HL-60 (cell line): ENCODE measurements around the gene SIGLEC7.

Experiments used
- DNase-seq, 2 experiments: peaks; one replicate each; pipeline ENCODE4 v3.0.0-alpha.2; 2010 to 2020; ENCODE audit warnings: low read depth in 1 of 2, low spot score in 1 of 2
- H3K27ac ChIP-seq: fragments of 250-450 bp; sonication (Bioruptor Pico); replicated peaks from 2 replicates; pipeline ENCODE4 v1.5.1; 2020; ENCODE audit warnings: mild to moderate bottlenecking, moderate library complexity
- H3K27me3 ChIP-seq: fragments of 250-450 bp; sonication (Bioruptor Pico); 2 replicates; pipeline ENCODE4 v1.5.1; 2021; ENCODE audit warnings: mild to moderate bottlenecking, moderate library complexity; ENCODE audit not compliant: insufficient read depth, poor library complexity, severe bottlenecking
- H3K4me3 ChIP-seq: replicated peaks from 2 replicates; pipeline ENCODE4 v1.5.1; 2011; ENCODE audit warnings: mild to moderate bottlenecking, control low read depth, low read length; ENCODE audit not compliant: insufficient read depth
- CTCF ChIP-seq: IDR thresholded peaks from one replicate; pipeline ENCODE4 v1.5.1; 2011; ENCODE audit warnings: low read length, control low read depth, inconsistent platforms; ENCODE audit not compliant: insufficient read depth
- GABPA ChIP-seq: IDR thresholded peaks from 2 replicates; pipeline ENCODE4 v1.6.1; 2012; ENCODE audit warnings: low read depth
- POLR2AphosphoS5 ChIP-seq: IDR thresholded peaks from 2 replicates; pipeline ENCODE4 v1.6.1; 2012; ENCODE audit warnings: low read depth
- REST ChIP-seq: IDR thresholded peaks from 2 replicates; pipeline ENCODE4 v1.6.1; 2012; ENCODE audit warnings: low read depth; ENCODE audit not compliant: insufficient replicate concordance
- SPI1 ChIP-seq: IDR thresholded peaks from 2 replicates; pipeline ENCODE4 v1.6.1; 2012; ENCODE audit warnings: low read depth, mild to moderate bottlenecking, borderline replicate concordance

SIGLEC7 gene

GRCh38 chr19:51110666-51110971 lies 31.5 kb upstream of the SIGLEC7 start:
- DNase-seq, result no peak
- TF ChIP-seq CTCF, result no peak
- no peak for TF ChIP-seq SPI1
- TF ChIP-seq GABPA, result no peak
- TF ChIP-seq REST, result no peak
- no peak for TF ChIP-seq POLR2AphosphoS5
- Histone ChIP-seq H3K27me3 (no peaks in the 10 kb centered on the region), H3K4me3 (no peak overlapping the region), H3K27ac (no peak overlapping the region)

GRCh38 chr19:51111606-51112005 lies 30.5 kb upstream of the SIGLEC7 start:
- DNase-seq, result peak in 1 of 2 experiments; percentile 10

More at GRCh38 chr19:51111606-51112005, 30.5 kb upstream of the SIGLEC7 start:
- no peaks in the 10 kb centered on the region for H3K27me3 ChIP-seq
- no peak overlapping the region for H3K27ac ChIP-seq
- TF ChIP-seq REST (no peak), SPI1 (no peak), CTCF (no peak), GABPA (no peak), POLR2AphosphoS5 (no peak)
- H3K4me3 ChIP-seq, result no peak overlapping the region
